MV-4-11 (cell line): ENCODE results near the gene AJAP1.
"Not testable (repeated sequence)": the region's sequence is repeated elsewhere in the genome, so short reads cannot be mapped to it uniquely, and the experiment has no call there.

Experiments
- DNase-seq: peaks from one replicate; lab custom pipeline; 2025; lab: John Stamatoyannopoulos, UW

AJAP1 gene

GRCh38 chr1:4653796-4654725 lies at the start of gene AJAP1:
Gene AJAP1 (plus strand): TSS chr1:4654609. CDS start chr1:4655426, 817 bp downstream.
- no peak for DNase-seq

- DNase-seq: no peak
These were observed 49.3 kb upstream of the AJAP1 start for GRCh38 chr1:4605158-4605557.

- no peak for DNase-seq
These were observed 42.7 kb upstream of the AJAP1 start for GRCh38 chr1:4611563-4612341.

GRCh38 chr1:4612991-4613390 lies 41.4 kb upstream of the AJAP1 start:
- DNase-seq: no peak

- DNase-seq: no peak
These were observed 40.6 kb upstream of the AJAP1 start for GRCh38 chr1:4613606-4614370.

GRCh38 chr1:4614371-4615137 lies 39.9 kb upstream of the AJAP1 start:
- no peak for DNase-seq

GRCh38 chr1:4615138-4615470 lies 39.3 kb upstream of the AJAP1 start:
- DNase-seq: no peak

- DNase-seq: no peak
These were observed 38.9 kb upstream of the AJAP1 start for GRCh38 chr1:4615501-4615900.

GRCh38 chr1:4616831-4617465 lies 37.5 kb upstream of the AJAP1 start:
- DNase-seq: no peak

- DNase-seq: no peak
These were observed 36.9 kb upstream of the AJAP1 start for GRCh38 chr1:4617506-4617905.

GRCh38 chr1:4618827-4619226 lies 35.6 kb upstream of the AJAP1 start:
- DNase-seq: not testable (repeated sequence)

- peak; percentile 84 for DNase-seq
These were observed 32.8 kb upstream of the AJAP1 start for GRCh38 chr1:4621646-4622045.

- DNase-seq: no peak
These were observed 31.6 kb upstream of the AJAP1 start for GRCh38 chr1:4622821-4623220.

GRCh38 chr1:4624141-4624715 lies 30.2 kb upstream of the AJAP1 start:
- no peak for DNase-seq

GRCh38 chr1:4624801-4625200 lies 29.6 kb upstream of the AJAP1 start:
- no peak for DNase-seq

GRCh38 chr1:4626061-4626460 lies 28.3 kb upstream of the AJAP1 start:
- no peak for DNase-seq

GRCh38 chr1:4626560-4627319 lies 27.7 kb upstream of the AJAP1 start:
- no peak for DNase-seq

GRCh38 chr1:4627353-4627752 lies 27.1 kb upstream of the AJAP1 start:
- DNase-seq: no peak

GRCh38 chr1:4628992-4629391 lies 25.4 kb upstream of the AJAP1 start:
- no peak for DNase-seq

GRCh38 chr1:4630561-4630960 lies 23.8 kb upstream of the AJAP1 start:
- DNase-seq: no peak
